8988T (cell line): ENCODE measurements around the gene TMTC2.

ENCODE experiments used
- DNase-seq: peaks from one replicate; pipeline ENCODE4 v3.0.0; 2011

TMTC2 gene

DNA sequence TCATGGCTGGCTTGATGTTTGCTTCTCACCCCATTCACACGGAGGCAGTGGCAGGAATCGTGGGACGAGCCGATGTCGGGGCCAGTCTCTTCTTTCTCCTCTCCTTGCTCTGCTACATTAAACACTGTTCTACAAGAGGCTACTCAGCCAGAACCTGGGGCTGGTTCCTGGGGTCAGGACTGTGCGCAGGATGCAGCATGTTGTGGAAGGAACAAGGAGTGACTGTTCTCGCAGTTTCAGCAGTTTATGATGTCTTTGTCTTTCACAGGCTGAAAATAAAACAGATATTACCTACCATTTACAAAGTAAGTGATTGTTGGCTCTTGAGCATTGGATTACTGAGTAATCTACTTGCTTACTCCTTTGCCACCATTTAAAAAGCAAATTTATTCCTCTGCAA is 170.6 kb downstream of the TMTC2 start:
- DNase-seq = no peak

DNA sequence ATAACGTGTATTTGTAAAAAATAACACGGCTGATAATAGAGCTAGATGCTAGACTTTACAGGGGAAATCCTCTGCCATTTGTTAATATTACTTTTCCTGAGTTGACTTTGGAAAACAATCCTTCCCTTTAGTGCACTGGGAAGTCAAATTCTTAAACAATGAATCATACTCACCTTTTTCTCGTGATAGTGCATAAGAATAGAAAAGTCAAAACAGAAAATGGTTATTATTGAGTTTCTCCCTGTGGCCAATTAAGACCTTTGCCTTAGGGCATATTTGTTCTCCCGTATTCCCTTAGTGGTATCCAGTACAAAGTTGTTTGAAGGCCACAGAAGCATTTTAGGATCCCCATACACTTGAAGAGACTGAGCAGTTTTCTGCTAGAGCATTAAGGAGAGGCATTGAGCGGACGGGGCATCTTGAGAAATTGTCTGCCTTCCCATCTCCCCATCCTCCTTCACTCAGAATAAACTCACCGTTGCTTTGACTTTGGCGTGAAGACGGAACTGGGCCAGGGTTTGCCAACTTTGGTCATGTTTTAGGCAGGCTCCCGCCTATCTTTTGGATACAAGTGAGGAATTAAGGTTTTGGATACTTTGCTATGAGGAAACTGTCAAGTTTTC is 171.3 kb downstream of the TMTC2 start:
- DNase-seq = no peak

DNA sequence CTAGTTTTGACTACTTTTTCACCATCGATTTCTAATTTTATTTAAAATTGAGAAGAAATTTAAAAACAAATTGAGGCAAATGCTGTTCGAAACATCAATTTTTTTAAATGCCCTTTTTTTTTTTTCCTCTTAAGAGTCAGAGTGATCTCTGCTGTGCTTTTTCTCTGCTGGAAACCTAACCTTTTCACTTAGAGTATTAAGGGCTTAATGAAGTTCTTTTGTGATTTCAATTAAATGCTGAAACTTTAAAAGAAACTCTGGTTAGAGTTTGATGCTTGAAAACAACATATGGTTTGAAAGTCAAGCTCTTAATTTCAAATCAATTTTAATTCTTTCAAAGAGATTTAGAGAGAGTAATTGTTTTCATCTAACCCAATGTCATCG is 171.8 kb downstream of the TMTC2 start:
- no peak for DNase-seq

DNA sequence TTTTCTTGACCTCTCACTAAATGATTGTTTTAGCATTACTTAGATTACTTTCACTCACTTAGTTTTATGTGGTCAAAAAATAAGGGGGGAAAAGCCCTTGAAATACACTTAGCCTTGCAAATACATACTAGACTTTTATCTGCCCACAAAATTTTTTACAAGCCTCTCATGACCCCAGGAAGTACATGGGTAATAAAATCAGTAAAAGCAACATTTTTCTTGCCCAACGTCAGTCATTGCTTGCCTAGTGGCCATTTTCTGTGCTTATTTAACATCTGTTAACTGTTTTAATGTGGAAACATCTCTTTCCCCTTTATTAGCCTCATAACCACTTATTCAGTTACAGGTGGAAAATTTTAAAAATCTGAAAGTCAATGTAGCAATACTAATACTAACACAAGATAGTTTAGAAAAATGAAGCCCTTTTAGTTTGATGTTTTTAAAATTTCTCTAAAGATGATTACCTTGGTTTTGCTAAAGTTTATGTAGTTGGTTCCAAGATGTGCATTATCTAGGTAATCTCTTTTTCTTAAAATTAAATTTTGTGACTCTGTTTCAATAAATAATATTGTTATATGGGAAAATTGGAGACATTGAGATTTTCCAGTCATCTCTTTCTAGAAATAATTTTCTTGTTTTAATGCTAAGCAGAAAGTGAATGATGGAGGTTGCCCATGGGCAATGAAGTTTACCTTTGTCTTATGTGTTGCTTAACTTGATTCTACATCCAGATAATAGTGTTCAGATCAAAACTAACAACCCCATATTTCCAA is 175.5 kb downstream of the TMTC2 start:
- DNase-seq = no peak

DNA sequence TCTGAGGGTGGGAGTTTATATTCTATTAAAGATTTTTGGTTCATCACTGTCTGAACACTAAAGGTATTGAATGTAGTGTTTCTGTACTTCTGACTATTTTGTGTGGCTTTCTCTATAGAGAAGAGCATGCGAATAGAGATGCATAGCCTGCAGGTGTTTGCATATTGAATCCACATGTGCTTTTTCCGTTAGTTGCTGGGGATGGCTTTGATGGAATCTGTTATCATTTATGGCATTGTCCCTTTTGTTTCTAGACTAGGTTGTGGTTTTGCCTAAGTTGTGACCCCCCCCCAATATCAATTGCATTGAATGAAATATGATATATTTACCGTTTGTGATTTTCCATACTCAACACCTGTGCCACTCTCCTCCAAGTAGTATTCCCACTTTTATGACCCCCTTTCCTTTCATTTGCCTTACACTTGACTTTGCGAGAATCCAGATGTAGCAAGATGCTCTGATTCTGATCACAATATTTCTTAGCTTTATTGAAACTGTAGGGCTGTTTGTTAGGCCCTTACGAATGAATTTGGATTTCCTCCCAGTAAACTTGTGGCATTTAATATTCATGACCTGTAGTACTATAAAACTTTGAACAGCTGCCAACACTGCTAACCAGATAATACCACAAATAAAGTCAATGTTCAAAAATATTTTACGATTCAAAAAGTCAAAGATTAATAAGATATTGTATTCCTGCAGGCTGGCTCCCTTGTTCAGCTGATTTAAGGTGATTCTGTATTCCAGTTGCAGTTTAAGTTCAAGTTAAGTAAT is 176.4 kb downstream of the TMTC2 start:
- no peak for DNase-seq

DNA sequence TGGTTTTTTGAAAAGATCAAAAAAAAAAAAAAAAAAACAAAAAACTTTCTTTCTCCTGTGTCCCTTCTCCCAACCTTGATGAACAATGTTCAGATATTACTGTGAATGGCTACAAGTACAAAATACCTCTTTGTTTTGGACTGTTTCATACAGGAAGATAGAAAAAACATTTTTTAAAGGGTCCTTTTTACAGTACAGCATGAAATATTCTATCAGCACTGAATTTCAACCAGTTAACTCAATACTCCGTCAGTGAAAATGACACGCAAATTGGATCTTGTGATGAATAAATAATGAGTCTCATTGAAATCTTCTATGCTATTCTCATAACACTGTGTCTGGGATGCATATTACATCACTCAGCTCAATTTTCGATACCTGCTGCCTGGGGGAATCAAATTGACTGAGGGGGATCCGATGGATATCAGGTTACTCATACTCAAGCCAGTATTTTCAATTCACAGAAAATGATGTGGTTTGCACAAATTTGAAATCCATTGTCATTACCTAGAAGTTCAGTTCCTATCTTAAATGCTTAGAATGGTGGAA is 179.6 kb downstream of the TMTC2 start:
- DNase-seq = no peak

DNA sequence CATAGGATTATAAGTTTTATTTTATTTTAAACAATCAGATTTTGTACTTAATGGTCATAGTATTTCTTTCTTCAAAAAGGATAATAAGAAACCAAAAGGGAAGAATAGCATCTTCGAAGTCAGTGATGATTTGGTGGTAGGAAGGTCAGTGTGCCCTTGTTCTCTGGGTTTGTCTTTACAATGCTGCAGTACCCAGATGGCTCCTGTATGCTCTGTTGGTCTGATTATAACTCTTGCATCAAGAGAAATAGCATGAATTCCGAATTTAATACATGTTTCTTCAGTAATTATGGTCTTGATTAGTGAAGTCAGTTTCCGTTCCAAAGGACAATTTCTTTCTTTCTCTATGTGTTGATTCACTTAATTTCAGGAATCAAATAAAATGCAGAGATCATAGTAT is 180.2 kb downstream of the TMTC2 start:
- DNase-seq = no peak

DNA sequence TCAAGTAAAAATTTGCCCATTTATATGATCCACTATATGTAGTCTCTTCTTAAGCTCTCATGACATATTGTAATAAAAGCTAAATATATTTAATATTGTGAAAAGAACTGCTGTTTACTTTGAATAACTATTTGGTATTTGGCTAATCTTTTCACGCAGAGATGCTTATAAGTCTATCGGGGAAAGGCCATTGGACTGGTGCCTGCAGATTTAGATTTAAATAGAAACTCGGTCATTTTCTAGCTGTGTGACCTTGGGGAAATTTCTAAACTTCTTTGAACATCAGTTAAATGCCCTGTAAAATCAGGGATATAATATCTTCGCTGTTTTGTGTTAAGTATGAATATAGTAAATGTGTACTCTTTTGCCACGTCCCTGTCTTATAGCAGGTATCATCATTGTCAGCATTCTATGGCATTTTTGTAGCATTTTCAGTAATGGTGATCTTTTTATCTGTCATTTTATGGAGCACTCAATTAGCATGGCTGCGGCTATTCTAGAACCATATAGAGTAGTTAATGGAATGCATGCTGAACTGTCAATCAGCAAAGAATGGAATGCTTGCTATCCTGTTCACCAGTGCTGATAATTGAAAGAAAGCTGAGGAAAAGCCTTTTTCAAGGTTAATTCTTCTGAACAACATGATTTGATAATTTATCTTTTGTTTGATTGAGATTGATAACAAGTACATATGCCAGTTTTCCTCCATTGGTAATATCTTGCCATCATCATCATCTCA is 181.2 kb downstream of the TMTC2 start:
- DNase-seq = no peak

DNA sequence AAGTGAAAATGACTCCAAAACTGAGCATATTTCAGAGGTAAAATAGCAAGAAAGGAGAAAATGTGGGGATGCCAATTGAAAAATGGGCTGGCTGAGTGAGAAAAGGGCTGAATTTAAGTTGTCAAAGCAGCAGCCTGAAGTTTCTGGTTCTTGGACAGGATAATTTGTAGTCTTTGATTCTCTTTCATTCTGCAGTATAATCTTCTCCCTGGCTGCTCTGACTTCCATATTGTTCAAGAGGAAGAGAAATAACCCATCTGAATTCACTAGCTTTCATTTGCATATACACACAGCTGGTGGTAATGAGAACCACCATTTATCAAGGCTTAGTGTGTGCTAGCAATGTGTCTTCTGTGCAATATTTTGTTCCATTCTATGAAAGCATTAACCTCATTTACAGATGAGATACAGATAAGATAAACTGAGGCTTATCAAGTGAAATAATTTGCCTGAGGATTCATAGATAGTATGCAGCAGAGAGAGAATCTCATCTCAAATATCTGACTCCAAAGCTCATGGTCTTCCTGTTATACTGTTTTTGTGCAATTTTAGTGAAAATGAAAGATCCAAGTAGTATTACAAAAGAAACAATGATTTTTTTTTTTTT is 184.2 kb downstream of the TMTC2 start:
- no peak for DNase-seq

DNA sequence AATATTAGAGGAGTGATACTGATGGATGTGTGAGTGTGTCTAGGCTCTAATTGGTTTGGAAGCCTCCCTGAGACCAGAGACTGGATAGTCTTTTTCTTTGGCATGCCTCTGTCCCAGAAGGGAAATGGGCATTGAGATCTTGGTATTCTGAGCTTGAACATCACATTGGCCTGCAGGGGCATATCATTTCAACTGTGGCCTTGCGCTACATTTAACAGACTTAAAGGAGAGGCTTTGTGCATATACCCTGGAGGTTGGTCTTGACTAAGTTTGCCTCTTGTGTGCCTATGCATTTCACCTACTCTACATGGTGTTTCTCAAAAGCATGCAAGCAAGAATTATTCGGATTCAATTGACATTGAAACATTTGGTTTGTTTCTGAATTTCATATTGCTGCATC is 185.4 kb downstream of the TMTC2 start:
- DNase-seq = no peak

DNA sequence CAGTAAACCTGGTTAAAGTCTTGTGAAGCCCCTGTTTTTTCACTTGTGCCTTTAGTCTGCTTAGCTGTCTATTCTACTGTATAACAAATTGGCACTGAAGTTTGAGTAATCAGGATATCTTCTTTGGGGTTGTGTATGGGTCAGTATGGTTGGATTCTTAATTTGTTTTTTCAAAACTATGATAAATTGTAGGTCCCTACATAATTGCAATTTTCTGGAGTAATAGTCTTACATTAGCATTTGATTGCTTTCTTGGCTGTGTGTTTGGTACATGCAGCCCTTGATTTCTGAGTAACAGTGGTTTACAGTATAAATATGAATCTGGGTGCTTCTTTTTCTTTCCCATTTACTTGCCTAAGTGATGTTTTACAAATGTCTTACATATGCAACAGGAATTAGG is 186.6 kb downstream of the TMTC2 start:
- no peak for DNase-seq

DNA sequence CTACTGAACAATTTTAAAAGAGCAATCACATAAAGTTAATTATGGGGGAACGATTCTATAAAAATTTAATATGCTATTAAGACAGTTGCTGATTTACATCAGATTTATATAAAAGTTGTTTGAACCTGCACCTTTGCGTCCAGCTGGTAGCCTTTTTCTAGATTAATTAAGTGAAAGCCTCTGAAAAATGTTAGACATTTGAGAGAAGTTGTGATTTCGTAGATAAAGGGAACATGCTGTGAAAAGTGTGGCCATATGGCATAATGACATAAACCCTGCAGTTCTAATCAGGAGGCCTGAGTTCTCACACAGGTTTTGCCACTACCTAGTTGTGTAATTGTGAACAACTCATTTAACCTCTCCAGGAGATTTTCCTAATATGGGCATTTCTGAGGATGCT is 187.2 kb downstream of the TMTC2 start:
- DNase-seq = no peak

DNA sequence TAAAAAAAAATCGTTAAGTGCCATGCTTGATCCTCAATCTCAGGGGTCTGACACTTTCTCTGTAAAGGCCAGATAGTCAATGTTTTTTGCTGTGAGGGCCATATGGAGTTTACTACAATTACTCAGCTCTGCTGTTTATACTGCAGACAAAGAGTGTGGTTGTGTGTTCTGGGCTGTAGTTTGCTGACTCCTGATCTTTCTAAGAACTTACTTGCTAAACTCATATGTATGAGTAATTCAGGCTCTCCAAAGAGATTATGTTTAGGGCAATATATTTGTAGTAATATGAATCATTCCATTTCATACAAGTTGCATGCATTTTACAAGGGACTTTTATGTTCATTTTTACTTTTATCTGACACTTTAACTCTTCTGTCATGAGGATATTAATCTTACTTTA is 188.2 kb downstream of the TMTC2 start:
- no peak for DNase-seq

DNA sequence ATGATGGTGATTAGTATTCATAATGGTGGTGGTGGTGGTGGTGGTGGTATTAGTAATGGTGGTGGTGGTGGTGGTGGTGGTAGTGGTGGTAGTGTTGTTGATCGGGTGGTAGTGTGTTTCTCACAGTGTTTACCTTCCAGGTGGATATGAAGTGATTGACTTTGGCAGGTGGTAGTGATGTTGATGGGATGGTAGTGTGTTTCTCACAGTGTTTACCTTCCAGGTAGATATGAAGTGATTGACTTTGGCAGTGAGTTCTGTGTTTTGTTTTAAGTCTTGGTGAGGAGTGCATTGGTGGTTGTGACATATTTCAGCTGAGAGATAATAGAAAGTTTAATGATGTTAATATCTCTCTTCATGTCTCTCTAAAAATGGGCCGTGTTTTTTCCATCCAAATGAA is 189.4 kb downstream of the TMTC2 start:
- no peak for DNase-seq

DNA sequence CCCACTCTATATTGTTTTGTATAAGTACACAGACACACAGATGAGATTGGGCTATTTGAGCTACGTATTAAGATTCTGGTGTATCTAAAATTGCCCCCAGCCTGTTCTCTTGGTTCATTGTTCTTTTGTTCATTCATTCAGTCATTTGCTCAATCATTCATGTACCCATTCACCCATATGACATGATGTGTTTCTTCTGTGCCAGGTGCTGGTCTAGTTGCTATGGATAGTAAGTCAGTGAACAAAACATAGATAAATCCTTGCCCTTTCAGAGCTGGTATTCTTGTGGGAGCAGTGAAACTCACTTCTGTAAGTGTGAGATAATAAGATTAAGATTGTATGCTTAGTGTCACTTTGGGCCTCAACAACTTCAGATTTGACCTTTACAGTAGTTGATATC is 191.3 kb downstream of the TMTC2 start:
- DNase-seq = no peak

DNA sequence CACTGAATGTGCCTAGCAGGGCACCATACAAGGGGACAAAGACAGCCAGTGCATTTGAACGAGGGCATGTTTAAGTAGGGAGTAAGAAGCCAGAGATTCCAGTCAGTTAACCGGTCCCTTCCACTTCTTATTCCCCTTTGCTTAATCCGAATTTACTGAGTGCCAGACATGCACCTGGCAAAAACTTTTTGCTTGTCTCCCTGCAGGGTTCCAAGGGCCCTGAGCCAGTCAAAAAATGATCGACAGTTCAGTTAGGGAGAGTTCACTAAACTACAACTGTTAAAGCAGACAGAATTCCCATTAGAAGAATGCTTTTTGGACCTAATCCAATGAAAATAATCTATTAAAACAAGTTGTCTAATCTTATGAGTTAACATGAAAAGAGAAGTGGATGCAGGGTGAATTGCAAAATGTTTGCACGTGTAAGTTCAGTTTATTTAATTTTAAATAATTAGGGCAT is 193.8 kb downstream of the TMTC2 start:
- DNase-seq = no peak

DNA sequence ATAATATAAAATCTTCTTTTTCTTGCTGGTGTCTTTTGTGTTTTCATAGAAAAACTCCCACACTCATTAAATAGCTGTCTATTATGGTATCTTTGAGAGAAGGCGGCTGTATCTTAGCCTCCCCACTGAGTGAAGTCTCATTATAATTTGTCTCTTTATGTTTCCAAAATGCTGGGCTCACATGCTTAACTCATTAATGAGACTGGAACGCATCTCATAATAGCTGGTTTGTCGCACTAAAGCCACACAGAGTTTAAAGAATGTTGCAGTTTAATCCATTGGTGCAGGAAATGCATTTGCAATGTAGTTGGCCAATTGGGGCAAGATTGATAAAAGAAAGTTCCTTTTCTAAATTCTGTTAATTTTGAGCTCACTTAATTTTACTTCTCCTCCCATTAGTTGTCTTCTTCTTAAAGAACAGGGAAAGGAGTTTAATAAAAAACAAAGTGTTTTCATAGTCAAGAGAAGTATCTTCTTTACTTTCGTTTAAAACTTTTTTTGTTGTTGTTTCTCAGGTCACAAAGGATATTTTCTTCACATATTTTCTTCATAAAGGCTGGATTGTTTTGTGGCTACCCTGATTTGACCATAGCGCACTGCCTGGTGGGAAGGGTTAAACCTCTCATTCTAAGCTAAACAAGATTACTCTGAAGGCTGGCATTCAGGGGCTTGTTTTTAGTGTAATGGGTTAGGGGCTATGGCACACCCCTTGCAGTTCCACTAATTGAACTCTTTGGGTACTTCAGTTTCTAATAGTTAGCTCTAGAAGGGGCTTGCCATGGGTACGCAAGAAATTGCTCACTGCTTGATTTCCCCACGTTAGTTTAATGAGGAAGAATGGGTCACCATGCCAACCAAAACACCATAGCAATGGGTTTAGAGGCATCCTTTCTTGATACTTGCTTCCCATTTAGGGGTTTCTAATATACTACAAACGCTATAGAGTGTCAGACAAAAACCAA is 197.0 kb downstream of the TMTC2 start:
- no peak for DNase-seq

DNA sequence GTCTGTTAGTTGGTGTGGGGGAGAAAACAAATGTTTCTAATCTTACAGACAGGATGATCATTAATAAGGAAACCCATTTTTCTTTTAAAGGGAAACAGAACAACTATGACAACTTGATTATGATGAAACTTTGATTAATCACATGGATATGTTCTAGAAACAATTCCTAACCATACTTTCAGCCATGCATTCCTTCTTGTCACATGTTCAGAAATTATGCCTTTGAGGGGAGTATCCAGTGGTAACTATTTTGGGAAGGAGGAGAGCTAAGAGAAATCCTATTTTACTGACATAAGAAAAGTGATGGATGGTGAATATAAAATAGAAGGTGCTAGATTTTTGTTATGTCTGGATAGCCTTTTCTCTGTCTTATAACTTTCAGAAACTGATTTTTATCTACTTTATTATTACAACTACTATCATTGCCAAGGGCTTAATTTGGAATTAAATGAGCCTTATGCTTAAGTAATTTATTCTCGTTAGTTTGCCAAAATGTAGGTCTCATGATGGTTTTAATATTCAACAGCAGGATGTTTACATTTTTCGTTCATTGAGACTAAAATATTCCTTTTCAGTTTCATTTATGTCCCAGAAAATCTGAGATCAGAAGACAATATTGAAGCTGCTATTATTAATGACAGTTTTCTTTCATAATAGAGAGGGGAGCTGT is 200.1 kb downstream of the TMTC2 start:
- DNase-seq = no peak

DNA sequence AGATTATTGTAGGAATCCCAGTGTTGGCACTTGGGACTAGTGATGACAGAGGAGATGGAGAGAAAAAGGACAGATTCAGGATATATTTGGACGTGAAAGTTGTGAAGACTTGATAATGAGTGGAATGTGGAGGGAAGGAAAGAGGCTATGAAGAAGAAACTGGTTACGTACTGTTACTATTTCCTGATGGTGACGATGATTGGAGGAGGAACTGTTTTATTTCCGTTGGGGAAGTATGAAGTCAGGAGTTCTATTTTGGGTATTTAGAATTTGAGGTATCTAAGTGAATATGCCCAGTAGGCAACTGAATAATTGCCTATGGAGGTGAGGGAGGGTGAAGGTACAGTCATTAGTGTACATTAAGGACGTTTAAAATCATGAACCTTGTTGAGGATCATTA is 207.2 kb downstream of the TMTC2 start:
- DNase-seq = no peak

DNA sequence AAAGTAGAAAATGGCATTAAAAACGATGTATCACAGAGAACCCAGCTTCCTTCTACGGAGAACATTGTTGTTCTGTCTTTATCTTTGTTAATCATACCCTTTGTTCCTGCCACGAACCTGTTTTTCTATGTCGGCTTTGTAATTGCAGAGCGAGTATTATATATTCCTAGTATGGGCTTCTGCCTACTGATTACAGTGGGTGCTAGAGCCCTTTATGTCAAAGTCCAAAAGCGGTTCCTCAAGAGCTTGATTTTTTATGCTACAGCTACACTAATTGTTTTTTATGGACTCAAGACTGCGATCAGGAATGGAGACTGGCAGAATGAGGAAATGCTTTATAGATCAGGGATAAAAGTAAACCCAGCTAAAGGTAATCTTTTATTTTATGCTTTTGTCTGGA is 209.6 kb downstream of the TMTC2 start:
- DNase-seq = no peak

DNA sequence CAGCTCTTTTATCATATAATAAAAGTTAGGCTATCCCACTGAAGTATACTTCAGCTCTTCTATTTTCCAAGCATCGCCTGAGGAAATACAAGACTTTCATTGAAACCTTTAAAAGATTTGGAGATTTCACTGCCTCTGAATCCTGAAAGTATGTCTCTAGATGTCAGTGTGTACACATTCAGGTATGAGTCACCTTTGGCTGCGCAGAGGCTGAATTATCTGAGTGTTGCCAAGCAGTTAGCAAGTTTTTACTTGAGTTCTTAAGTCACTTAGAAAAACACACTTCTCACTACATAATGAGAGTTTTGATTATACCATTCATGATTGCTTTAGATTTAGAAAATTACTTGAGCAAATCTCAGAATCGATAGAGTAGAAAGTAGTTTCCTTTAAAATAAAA is 210.3 kb downstream of the TMTC2 start:
- no peak for DNase-seq
